Lung (tissue), 12 donors: ENCODE measurements around the gene CCR3. TPM values are rescaled to one million over a fixed set of nuclear protein-coding genes. Genes with fewer than 3 reads are reported as not detected.

Source experiments
- ATAC-seq: fragments of 200-7000 bp; cut with Tn5 transposase; one replicate; pipeline ENCODE4 v1.9.1; 2020; ENCODE audit warnings: moderate number of reproducible peaks; ENCODE audit not compliant: insufficient read depth, low FRiP score
- DNase-seq, 3 donors: peaks; one replicate each; pipeline ENCODE4 v3.0.0-alpha.2; 2013 to 2017
- H3K27ac ChIP-seq, 2 donors: one replicate each; pipeline ENCODE4 v1.5.1; 2013; ENCODE audit warnings: mild to moderate bottlenecking in 2 of 2, moderate library complexity in 2 of 2, control low read depth in 1 of 2, inconsistent platforms in 1 of 2, low read depth in 1 of 2, low read length in 1 of 2
- H3K27me3 ChIP-seq, 3 donors: one replicate each; pipeline ENCODE4 v1.5.1; 2013; ENCODE audit warnings: low read length in 2 of 3; ENCODE audit not compliant: control insufficient read depth in 3 of 3, insufficient read depth in 3 of 3
- H3K36me3 ChIP-seq, 4 donors: one replicate each; pipeline ENCODE4 v1.5.1; 2013; ENCODE audit warnings: low read length in 4 of 4, mild to moderate bottlenecking in 1 of 4, moderate library complexity in 1 of 4; ENCODE audit not compliant: control insufficient read depth in 4 of 4, insufficient read depth in 4 of 4
- H3K4me1 ChIP-seq, 5 donors: one replicate each; pipeline ENCODE4 v1.5.1; 2013; ENCODE audit warnings: low read length in 5 of 5, mild to moderate bottlenecking in 2 of 5, moderate library complexity in 1 of 5; ENCODE audit not compliant: control insufficient read depth in 5 of 5, insufficient read depth in 5 of 5
- H3K4me3 ChIP-seq: one replicate; pipeline ENCODE4 v1.5.1; 2013; ENCODE audit warnings: mild to moderate bottlenecking, control low read depth, moderate library complexity
- H3K9ac ChIP-seq, 2 donors: one replicate each; pipeline ENCODE4 v1.5.1; 2013; ENCODE audit warnings: low read length in 2 of 2, control low read depth in 1 of 2; ENCODE audit not compliant: insufficient read depth in 1 of 2
- H3K9me3 ChIP-seq, 4 donors: one replicate each; pipeline ENCODE4 v1.5.1; 2013; ENCODE audit warnings: low read length in 3 of 4, mild to moderate bottlenecking in 1 of 4, moderate library complexity in 1 of 4; ENCODE audit not compliant: control insufficient read depth in 4 of 4, insufficient read depth in 3 of 4
- WGBS, 2 donors: extraction: QIAGEN DNeasy Blood & Tissue Kit; methylation state at CpG; one replicate each; pipeline ENCODE4 v1.1.7; 2013; 5-methylcytosine and 5-hydroxymethylcytosine counted together
- polyA plus RNA-seq, 2 donors: library from polyadenylated mRNA; stranded (reverse); fragments of 200-250 nt; gene quantifications; one replicate each; pipeline ENCODE4 v1.2.1, GENCODE V29; 2013
- total RNA-seq, 2 donors: library from RNA; depleted of rRNA in 1 of 2; stranded (reverse); fragments of >200 nt in 1 of 2; gene quantifications; one replicate each; pipeline ENCODE4 v1.2.1, GENCODE V29; 2014 to 2021
- TF ChIP-seq, protein P1 (sequence below): IDR thresholded peaks from 2 replicates; pipeline ENCODE4 v1.5.1; 2012; ENCODE audit warnings: mild to moderate bottlenecking; ENCODE audit errors: control extremely low read depth, extremely low read depth
- donor health status: control.
- donor health status: control.
- donor health status: Bipolar disorder and iron deficiency.
- donor health status: healthy.
- donor health status: DM: yes; HTN: yes; CAD: no.

CCR3 gene
- total and polyA plus RNA-seq, 4 donors, result 0.15 to 0.88 (median 0.31) TPM; not detected in 1

DNA sequence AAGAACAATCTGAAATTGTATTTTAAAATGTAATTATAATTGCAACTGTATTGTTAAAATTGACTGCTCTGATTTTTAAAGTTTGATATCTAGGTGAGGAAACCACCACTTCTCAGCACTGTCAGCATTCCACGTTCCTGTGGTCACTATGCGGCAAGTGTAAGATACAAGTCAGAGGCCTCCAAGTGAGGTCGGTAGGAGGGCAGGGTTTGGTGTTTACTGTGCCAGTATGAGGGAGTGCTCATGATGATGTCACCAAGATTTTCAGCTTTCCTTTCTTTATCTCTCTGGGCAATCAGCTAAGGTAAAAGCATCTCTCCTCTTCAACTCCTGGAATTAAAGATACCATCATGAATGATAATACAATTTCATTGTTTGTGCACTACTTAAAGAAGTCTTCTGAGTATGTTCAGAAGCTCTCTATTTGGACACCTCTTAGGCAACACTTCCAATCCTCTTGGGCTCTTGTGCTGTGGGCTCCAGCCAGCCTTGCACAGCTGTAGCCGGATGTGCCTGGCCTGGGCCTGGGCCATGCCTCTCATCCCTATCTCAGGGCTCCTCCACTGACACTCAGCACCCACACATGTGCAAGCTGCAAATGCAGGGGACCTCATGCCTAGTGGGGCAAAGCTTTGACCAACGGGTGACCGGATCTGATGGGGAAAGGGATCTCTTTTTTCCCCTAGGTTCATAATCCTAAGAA, 42.9 kb downstream of the CCR3 start:
- ATAC-seq, result no peak
- TF ChIP-seq, protein P1, sequence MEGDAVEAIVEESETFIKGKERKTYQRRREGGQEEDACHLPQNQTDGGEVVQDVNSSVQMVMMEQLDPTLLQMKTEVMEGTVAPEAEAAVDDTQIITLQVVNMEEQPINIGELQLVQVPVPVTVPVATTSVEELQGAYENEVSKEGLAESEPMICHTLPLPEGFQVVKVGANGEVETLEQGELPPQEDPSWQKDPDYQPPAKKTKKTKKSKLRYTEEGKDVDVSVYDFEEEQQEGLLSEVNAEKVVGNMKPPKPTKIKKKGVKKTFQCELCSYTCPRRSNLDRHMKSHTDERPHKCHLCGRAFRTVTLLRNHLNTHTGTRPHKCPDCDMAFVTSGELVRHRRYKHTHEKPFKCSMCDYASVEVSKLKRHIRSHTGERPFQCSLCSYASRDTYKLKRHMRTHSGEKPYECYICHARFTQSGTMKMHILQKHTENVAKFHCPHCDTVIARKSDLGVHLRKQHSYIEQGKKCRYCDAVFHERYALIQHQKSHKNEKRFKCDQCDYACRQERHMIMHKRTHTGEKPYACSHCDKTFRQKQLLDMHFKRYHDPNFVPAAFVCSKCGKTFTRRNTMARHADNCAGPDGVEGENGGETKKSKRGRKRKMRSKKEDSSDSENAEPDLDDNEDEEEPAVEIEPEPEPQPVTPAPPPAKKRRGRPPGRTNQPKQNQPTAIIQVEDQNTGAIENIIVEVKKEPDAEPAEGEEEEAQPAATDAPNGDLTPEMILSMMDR, result no peak
- WGBS, 2 donors, result 68 to 75% methylated on average over 6 of the region's 6 CpGs
- no peak for DNase-seq
- Histone ChIP-seq H3K36me3 (no peaks in the 10 kb centered on the region), H3K9me3 (no peaks in the 10 kb centered on the region), H3K4me3 (no peak overlapping the region), H3K4me1 (peaks cover 0 to 13% (median 2%) of the 10 kb centered on the region in 5 donors), H3K9ac (no peak overlapping the region), H3K27me3 (no peaks in the 10 kb centered on the region), H3K27ac (no peak overlapping the region)

GRCh38 chr3:46285931-46286619, 43.8 kb downstream of the CCR3 start:
- ATAC-seq, result no peak
- DNase-seq, result no peak
- H3K9ac ChIP-seq, result no peak overlapping the region
- TF ChIP-seq, protein P1, result no peak
- no peaks in the 10 kb centered on the region for H3K27me3 ChIP-seq
- H3K27ac ChIP-seq, result no peak overlapping the region
- H3K4me3 ChIP-seq, result no peak overlapping the region
- H3K4me1 ChIP-seq, result peaks cover 0 to 13% (median 2%) of the 10 kb centered on the region in 5 donors
- 70 to 95% methylated on average over 5 of the region's 5 CpGs for WGBS, 2 donors
- no peaks in the 10 kb centered on the region for H3K9me3 ChIP-seq
- H3K36me3 ChIP-seq, result no peaks in the 10 kb centered on the region

GRCh38 chr3:46286947-46287565, 44.8 kb downstream of the CCR3 start:
- Histone ChIP-seq H3K9ac (no peak overlapping the region), H3K4me3 (no peak overlapping the region), H3K27me3 (no peaks in the 10 kb centered on the region), H3K36me3 (no peaks in the 10 kb centered on the region), H3K4me1 (peaks cover 0 to 6% (median 2%) of the 10 kb centered on the region in 5 donors), H3K27ac (no peak overlapping the region), H3K9me3 (no peaks in the 10 kb centered on the region)
- TF ChIP-seq, protein P1, result no peak
- ATAC-seq, result no peak
- DNase-seq, result no peak
- WGBS, 2 donors, result 67 to 89% methylated on average over 5 of the region's 5 CpGs
